ENCODE measurements around the gene ATG16L1.

ATG16L1 gene

DNA sequence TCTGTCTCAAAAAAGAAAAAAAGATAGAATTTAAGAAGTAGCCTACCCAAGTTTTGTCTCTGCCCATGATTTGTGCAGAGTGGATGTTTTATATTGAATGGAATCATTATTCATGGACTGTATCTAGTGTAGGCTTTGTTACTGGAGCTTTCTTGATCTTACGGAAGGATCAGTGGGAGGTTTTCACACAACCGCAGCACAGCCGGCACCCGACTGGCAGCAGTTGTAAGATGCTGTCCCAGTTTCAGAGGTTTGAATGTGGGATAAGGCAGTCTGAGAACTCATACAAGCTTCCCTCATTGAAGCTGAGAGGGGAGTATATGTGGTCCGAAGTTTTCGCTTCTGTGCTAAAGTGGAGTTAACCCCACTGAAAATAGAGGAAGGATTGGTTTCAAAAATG lies 36.4 kb downstream of the ATG16L1 start:
- peaks cover 95% of the 10 kb centered on the region for H3K36me3 ChIP-seq (ENCODE audit: insufficient read depth, low read length)

GRCh38 chr2:233288663-233289062 lies 37.2 kb downstream of the ATG16L1 start:
- no peaks in the 10 kb centered on the region for H3K9me3 ChIP-seq (ENCODE audit: low read length)
- no peak overlapping the region for H3K27ac ChIP-seq (ENCODE audit: low read depth, low read length, poor library complexity, severe bottlenecking)
- TF ChIP-seq CTCF (IDR thresholded peaks at IDR 0.05; ENCODE audit: low read length), result no peak
- no peak for TF ChIP-seq EZH2 (IDR thresholded peaks at IDR 0.05; ENCODE audit: borderline replicate concordance, low read length)
- H3F3A ChIP-seq (ENCODE audit: insufficient read depth, low read length), result no peaks in the 10 kb centered on the region
- H3K9ac ChIP-seq (ENCODE audit: low read length), result no peak overlapping the region
- H3K36me3 ChIP-seq (ENCODE audit: insufficient read depth, low read length), result peaks cover 95% of the 10 kb centered on the region
- no peak overlapping the region for H3K4me3 ChIP-seq (ENCODE audit: low read depth, low read length, poor library complexity, severe bottlenecking)
- H4K20me1 ChIP-seq (ENCODE audit: insufficient read depth, low read length), result no peaks in the 10 kb centered on the region
- H3K27me3 ChIP-seq (ENCODE audit: insufficient read depth, low read length), result no peaks in the 10 kb centered on the region
- no peak overlapping the region for H3K4me2 ChIP-seq (ENCODE audit: low read length)
- no peaks in the 10 kb centered on the region for H3K4me1 ChIP-seq (ENCODE audit: insufficient read depth, low read length, severe bottlenecking)
- no peaks in the 10 kb centered on the region for H3K79me2 ChIP-seq (ENCODE audit: insufficient read depth, low read length)
- no peak overlapping the region for H2AFZ ChIP-seq (ENCODE audit: low read length)
- no peaks in the 10 kb centered on the region for H3K9me2 ChIP-seq (ENCODE audit: low read depth, low read length)

More for the DNA sequence above, 36.4 kb downstream of the ATG16L1 start:
- Histone ChIP-seq H3K27me3 (ENCODE audit: insufficient read depth, low read length) (no peaks in the 10 kb centered on the region), H4K20me1 (ENCODE audit: insufficient read depth, low read length) (no peaks in the 10 kb centered on the region), H3K4me3 (ENCODE audit: low read depth, low read length, poor library complexity, severe bottlenecking) (no peak overlapping the region), H2AFZ (ENCODE audit: low read length) (no peak overlapping the region), H3K4me2 (ENCODE audit: low read length) (no peak overlapping the region), H3F3A (ENCODE audit: insufficient read depth, low read length) (no peaks in the 10 kb centered on the region), H3K9ac (ENCODE audit: low read length) (no peak overlapping the region), H3K9me3 (ENCODE audit: low read length) (no peaks in the 10 kb centered on the region), H3K27ac (ENCODE audit: low read depth, low read length, poor library complexity, severe bottlenecking) (no peak overlapping the region), H3K9me2 (ENCODE audit: low read depth, low read length) (no peaks in the 10 kb centered on the region), H3K79me2 (ENCODE audit: insufficient read depth, low read length) (no peaks in the 10 kb centered on the region), H3K4me1 (ENCODE audit: insufficient read depth, low read length, severe bottlenecking) (no peaks in the 10 kb centered on the region)
- TF ChIP-seq CTCF (IDR thresholded peaks at IDR 0.05; ENCODE audit: low read length), result no peak
- TF ChIP-seq EZH2 (IDR thresholded peaks at IDR 0.05; ENCODE audit: borderline replicate concordance, low read length), result no peak

DNA sequence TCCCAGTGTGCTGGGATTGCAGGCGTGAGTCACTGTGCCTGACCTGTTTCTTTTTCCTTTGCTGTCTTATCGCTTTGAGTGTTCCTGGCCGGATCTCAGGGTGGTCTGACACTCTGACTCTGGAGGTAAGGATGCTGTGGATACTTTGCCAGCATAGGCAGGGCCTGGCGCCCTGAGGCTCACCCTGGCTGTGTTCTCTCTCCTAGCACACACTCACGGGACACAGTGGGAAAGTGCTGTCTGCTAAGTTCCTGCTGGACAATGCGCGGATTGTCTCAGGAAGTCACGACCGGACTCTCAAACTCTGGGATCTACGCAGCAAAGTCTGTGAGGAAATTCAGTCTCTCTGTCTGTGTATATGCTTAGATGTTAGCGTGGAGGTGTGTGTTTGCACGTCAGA lies 38.2 kb downstream of the ATG16L1 start:
- Histone ChIP-seq H2AFZ (ENCODE audit: low read length) (no peak overlapping the region), H3K27ac (ENCODE audit: low read depth, low read length, poor library complexity, severe bottlenecking) (no peak overlapping the region), H3K4me1 (ENCODE audit: insufficient read depth, low read length, severe bottlenecking) (no peaks in the 10 kb centered on the region), H3K9me2 (ENCODE audit: low read depth, low read length) (no peaks in the 10 kb centered on the region), H3K27me3 (ENCODE audit: insufficient read depth, low read length) (no peaks in the 10 kb centered on the region), H3F3A (ENCODE audit: insufficient read depth, low read length) (no peaks in the 10 kb centered on the region), H3K4me2 (ENCODE audit: low read length) (no peak overlapping the region), H3K36me3 (ENCODE audit: insufficient read depth, low read length) (peaks cover 98% of the 10 kb centered on the region), H4K20me1 (ENCODE audit: insufficient read depth, low read length) (no peaks in the 10 kb centered on the region), H3K4me3 (ENCODE audit: low read depth, low read length, poor library complexity, severe bottlenecking) (no peak overlapping the region), H3K79me2 (ENCODE audit: insufficient read depth, low read length) (no peaks in the 10 kb centered on the region), H3K9me3 (ENCODE audit: low read length) (no peaks in the 10 kb centered on the region), H3K9ac (ENCODE audit: low read length) (no peak overlapping the region)
- TF ChIP-seq EZH2 (IDR thresholded peaks at IDR 0.05; ENCODE audit: borderline replicate concordance, low read length), result no peak
- TF ChIP-seq CTCF (IDR thresholded peaks at IDR 0.05; ENCODE audit: low read length), result no peak

Measured in OCI-LY1 (cell line).